HL-60/S4 treated with phorbol 12-myristate 13-acetate at 8.2 ng/mL for 4 days and 3 days (cell line): ENCODE data around the gene ZMYND19.
"Not testable (repeated sequence)": the region's sequence is repeated elsewhere in the genome, so short reads cannot be mapped to it uniquely, and the experiment has no call there.

Source experiments
- in situ Hi-C: fragments of 300-500 bp; cut with MboI; formaldehyde crosslinking; loops from 2 replicates; pipeline ENCODE4 v1.15.0; 2022; ENCODE audit warnings: low sequenced_read_pairs

The ZMYND19 gene

DNA sequence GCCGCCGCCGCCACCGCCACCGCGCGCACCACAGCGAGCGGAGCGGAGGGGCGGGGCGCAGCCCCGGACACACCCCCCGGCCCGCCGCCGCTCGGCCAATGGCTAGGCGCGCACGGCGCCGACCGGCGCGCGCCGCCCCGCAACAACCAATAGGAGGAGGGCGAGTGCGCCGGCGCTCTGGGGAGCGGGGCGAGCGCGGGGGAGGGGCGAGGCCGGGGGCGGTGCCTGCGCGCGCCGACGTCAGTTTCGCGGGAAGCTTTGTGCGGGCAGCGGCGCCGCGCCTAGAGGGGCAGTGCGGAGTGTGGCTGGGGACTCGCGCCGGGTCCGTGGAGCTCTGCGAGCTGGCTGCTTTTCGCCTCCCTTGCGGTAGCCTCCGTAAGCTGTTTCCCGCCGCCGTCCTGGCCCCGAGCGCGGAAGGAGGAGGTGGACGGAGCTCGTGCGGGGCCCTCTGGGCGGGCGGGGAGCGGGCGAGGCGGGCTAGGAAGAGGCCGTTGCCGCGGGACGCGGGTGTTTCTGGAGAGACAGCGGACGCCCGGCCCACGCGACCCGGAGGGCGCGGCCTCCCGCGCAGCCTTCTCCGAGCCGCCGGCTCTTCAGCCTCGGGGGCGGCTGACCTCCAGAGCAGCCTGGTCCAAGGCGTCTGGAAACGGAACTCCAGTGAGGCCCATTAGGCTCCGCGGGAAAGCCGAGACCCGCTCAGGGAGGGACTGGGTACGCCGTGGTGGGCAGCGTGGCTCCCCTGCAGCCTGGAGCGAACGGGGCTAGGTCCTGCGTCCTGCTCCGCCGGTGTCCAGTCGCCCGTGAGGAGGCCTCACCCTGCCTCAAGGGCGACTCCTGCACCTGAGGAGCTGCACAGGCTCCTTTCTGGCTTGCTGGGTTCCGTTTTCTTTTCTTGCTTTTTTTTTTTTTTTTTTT is at the start of gene ZMYND19:
Gene ZMYND19, minus strand, starts transcription at position 44 of the 915 bp plus-strand sequence. CDS start 249 bp downstream, outside the sequence.
- in situ Hi-C loops, result no loop called here

- in situ Hi-C loops, result no loop called here
These were observed 49.2 kb upstream of the ZMYND19 start for GRCh38 chr9:137639303-137640051.

GRCh38 chr9:137638680-137639079 is 48.4 kb upstream of the ZMYND19 start:
- in situ Hi-C loops, result no loop called here

- in situ Hi-C loops, result no loop called here
These were observed 43.7 kb upstream of the ZMYND19 start for GRCh38 chr9:137634016-137634415.

GRCh38 chr9:137632230-137633161 is 42.2 kb upstream of the ZMYND19 start:
- in situ Hi-C loops, result no loop called here

- in situ Hi-C loops, result no loop called here
These were observed 41.3 kb upstream of the ZMYND19 start for GRCh38 chr9:137631345-137632229.

DNA sequence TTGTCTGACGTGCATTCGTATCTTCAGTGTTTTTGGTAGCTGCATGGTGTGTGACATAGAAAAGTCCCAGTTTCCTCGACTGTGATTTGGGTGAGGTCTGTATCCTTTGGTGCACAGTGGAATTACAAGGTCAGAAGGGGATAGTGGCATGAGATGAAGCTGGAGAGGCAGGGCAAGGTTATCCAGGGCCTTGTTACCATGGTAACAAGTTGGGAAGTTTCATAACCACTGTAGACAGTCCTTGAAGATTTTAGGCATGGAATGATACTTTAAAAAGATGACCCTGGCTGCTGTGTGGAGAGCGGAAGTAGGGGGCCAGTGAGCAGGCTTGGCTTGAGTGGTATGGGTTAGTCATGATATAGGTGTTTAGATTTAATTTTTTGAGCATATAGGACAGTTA is 40.4 kb upstream of the ZMYND19 start:
- in situ Hi-C loops, result no loop called here

GRCh38 chr9:137630126-137630525 is 39.8 kb upstream of the ZMYND19 start:
- in situ Hi-C loops, result no loop called here

DNA sequence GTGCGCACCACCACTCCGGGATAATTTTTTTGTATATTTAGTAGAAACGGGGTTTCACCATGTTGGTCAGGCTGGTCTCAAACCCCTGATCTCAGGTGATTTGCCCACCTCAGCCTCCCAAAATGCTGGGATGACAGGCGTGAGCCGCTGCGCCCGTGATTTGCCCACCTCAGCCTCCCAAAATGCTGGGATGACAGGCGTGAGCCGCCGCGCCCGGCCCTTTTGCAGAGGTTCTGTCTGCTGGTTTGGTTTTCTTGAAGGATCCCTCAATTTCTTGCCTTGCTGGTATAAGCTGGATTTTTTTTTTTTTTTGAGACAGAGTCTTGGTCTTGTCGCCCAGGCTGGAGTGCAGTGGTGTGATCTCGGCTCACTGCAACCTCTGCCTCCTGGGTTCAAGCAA is 37.1 kb upstream of the ZMYND19 start:
- in situ Hi-C loops, result not testable (repeated sequence)

- in situ Hi-C loops, result no loop called here
These were observed 36.2 kb upstream of the ZMYND19 start for GRCh38 chr9:137626464-137626863.

DNA sequence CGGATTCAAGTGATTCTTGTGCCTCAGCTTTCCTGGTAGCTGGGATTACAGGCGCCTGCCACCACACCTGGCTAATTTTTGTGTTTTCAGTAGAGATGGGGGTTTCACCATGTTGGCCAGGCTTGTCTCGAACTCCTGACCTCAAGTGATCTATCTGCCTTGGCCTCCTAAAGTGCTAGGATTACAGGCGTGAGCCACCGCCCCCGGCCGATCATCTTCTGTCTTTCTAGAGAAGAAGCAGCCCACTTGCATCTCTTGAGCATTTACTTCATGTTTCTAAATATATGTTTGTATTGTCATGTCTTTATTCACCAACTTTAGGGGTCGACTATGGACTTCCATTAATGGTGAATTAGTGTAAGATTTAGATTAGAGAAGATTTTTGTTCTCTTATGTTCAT is 31.9 kb upstream of the ZMYND19 start:
- in situ Hi-C loops, result not testable (repeated sequence)

GRCh38 chr9:137621131-137621757 is 30.9 kb upstream of the ZMYND19 start:
- in situ Hi-C loops, result no loop called here

DNA sequence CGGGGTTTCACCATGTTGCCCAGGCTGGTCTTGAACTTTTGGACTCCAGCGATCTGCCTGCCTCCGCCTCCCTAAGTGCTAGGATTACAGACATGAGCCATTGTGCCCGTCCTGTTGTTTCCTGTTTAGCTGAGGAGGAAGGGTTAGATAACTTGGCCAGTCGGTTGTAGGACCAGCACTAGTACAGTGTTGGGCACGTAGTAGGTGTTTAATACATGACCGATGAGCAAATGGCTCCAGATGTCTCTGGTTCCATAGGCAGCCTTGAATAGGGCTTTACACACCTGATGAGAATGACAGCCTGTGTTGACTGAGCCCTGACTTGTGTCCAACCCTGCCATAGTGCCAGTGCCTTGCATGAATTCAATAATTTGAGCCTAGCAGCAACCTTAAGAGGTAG is 30.3 kb upstream of the ZMYND19 start:
- in situ Hi-C loops, result no loop called here

DNA sequence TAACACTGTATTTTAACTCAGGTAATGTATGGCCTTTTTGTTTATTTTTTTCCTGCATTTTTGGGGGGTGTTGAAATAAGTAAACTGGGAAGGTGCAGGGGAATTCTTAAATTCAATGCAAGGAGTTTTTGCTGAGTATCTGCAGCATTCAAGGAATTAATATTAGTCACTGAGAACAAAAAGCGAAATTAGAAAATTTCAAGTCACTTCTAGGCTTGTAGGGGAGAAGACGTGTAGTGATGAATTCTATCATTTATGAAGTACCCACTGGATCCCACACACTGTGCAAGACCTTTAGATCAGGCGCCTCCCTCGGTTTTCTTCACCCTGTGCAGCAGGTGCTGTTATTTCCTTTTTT is 29.7 kb upstream of the ZMYND19 start:
- in situ Hi-C loops, result no loop called here

GRCh38 chr9:137619240-137620047 is 29.1 kb upstream of the ZMYND19 start:
- in situ Hi-C loops, result no loop called here

DNA sequence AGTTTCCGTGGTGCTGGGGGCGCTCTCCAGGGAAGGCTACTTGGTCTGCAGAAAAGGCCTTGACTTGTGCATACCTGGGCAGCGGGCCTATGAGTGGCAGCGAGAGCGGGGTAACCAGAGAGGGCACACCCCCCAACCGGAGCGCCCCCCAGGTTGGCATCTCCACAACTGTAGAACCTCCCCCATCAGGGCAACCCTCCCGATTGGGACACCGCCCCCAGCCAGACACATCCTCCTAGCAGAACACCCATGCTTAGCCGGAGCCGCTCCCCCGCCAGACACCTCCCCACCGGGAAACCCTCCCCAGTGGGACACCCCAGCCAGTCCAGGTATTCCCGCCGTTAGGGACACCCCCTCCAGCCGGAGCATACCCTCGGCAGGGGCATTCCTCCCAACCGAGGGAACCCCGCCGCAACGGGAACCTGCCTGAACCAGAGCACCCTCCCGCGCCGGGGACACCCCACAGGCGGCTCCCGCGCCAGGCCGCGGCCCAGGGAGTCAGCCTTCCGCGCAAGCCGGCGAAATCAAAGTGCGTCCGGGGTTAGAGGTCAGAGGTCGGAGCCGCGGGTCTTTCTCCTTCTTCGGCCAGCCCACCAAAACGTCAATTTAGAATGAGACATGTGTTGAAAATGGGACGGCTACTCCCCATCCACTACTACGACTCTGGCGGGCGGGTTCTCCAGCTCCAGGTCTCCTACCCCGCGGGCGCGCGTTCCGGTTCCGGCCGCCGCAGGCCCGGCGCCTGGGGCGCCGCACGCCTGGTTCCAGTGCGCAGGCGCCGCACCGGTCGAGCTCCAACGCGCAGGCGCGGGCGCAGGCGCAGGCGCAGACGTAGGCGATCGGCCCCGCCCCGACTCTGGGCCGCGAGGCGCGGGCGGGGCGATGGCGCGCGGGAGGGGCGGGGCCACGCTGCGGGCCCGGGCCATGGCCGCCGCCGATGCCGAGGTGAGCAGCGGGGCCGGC is 28.1 kb upstream of the ZMYND19 start, which contains the start of gene EHMT1:
Gene EHMT1, plus strand, starts transcription at position 901 of the 963 bp plus-strand sequence. Its CDS starts 24 bp downstream, at position 925.
- in situ Hi-C loops, result no loop called here

DNA sequence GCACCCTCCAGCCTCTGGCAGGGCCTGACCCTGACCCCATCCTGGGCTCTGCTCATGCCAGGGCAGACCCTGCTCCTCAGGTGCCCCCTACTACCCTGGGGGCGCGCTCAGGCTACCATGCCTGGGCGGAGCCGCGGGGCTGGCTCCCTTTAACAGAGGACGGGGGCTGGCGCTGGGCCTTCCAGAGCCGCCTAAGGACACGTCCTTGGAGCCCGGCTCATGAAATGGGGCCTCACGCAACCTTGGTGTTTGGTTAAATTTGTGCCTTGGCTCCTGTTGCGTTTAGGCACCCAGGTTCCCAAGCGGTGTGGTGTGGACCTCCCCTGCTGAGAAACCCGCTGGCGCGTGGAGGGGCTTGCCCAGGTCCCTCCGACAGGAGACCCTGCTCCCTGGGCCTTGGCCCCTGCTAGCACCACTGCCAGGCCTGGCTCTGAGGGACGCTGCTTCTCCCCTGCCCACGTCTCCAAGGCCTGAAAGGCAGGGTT is 25.1 kb upstream of the ZMYND19 start:
- in situ Hi-C loops, result no loop called here
